ENCODE measurements around the gene DHDDS. TPM values are rescaled to one million over a fixed set of nuclear protein-coding genes. Genes with fewer than 3 reads are reported as not detected.

The DHDDS gene
- total and polyA plus RNA-seq, 2 of the 13 experiments (the other 11 are each of a cell fraction or from before 2014, with no cell fraction given): 18.9 to 28.3 TPM

DNA sequence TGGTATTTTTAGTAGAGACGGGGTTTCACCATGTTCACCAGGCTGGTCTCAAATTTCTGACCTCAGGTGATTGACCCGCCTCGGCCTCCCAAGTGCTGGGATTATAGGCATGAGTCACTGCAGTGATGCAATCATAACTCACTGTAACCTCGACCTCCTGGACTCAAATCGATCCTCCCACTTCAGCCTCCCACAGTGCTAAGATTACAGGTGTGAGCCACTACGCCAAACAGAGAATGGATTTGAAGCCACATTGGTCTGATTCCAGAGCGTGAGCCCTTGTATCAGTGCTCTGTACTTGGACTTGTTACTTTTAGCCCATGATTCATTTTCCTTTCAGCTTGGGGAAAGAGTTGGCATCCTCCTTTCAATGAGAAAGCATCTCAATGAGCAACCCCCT is 44.7 kb upstream of the DHDDS start (continued):
- TF ChIP-seq, protein P1, sequence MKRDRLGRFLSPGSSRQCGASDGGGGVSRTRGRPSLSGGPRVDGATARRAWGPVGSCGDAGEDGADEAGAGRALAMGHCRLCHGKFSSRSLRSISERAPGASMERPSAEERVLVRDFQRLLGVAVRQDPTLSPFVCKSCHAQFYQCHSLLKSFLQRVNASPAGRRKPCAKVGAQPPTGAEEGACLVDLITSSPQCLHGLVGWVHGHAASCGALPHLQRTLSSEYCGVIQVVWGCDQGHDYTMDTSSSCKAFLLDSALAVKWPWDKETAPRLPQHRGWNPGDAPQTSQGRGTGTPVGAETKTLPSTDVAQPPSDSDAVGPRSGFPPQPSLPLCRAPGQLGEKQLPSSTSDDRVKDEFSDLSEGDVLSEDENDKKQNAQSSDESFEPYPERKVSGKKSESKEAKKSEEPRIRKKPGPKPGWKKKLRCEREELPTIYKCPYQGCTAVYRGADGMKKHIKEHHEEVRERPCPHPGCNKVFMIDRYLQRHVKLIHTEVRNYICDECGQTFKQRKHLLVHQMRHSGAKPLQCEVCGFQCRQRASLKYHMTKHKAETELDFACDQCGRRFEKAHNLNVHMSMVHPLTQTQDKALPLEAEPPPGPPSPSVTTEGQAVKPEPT (CRISPR knock-in tag; IDR thresholded peaks at IDR 0.05; ENCODE audit: low read depth): no peak
- TF ChIP-seq ZNF780A (CRISPR knock-in tag; IDR thresholded peaks at IDR 0.05) (no peak), CBX2 (IDR thresholded peaks at IDR 0.05; ENCODE audit: low read depth, low read length) (no peak), CBX2 (CRISPR knock-in tag; IDR thresholded peaks at IDR 0.05; ENCODE audit: low read depth) (no peak), DR1 (CRISPR knock-in tag; IDR thresholded peaks at IDR 0.05) (no peak; the same call in 1 of the 2 replicates), JUNB (CRISPR knock-in tag; IDR thresholded peaks at IDR 0.05; ENCODE audit: borderline replicate concordance) (peak; percentile 100), ZBTB20 (CRISPR knock-in tag; IDR thresholded peaks at IDR 0.05; ENCODE audit: borderline replicate concordance, low read depth) (peak; percentile 50; the same call in 1 of the 2 replicates), CHCHD3 (CRISPR knock-in tag; IDR thresholded peaks at IDR 0.05) (no peak), ZNF607 (CRISPR knock-in tag; IDR thresholded peaks at IDR 0.05; ENCODE audit: borderline replicate concordance) (no peak), ZNF678 (CRISPR knock-in tag; IDR thresholded peaks at IDR 0.05) (no peak), HHEX (CRISPR knock-in tag; IDR thresholded peaks at IDR 0.05) (peak; percentile 82), PRMT3 (CRISPR knock-in tag; IDR thresholded peaks at IDR 0.05; ENCODE audit: borderline replicate concordance, low read depth) (no peak), ZNF549 (CRISPR knock-in tag; IDR thresholded peaks at IDR 0.05) (no peak), ZNF570 (CRISPR knock-in tag; IDR thresholded peaks at IDR 0.05; ENCODE audit: borderline replicate concordance) (no peak), ZFY (CRISPR knock-in tag; IDR thresholded peaks at IDR 0.05) (peak; percentile 21; the same call in 1 of the 2 replicates), RFX1 (IDR thresholded peaks at IDR 0.05) (no peak), NFE2L1 (CRISPR knock-in tag; IDR thresholded peaks at IDR 0.05; ENCODE audit: borderline replicate concordance) (no peak), MIXL1 (CRISPR knock-in tag; IDR thresholded peaks at IDR 0.05) (peak; percentile 92), JUN (CRISPR knock-in tag; IDR thresholded peaks at IDR 0.05) (peak; percentile 97), ZFP36L1 (CRISPR knock-in tag; IDR thresholded peaks at IDR 0.05) (no peak; the same call in 1 of the 2 replicates), ZNF451 (CRISPR knock-in tag; IDR thresholded peaks at IDR 0.05) (no peak), NFYC (CRISPR knock-in tag; IDR thresholded peaks at IDR 0.05) (peak; percentile 61), SALL2 (CRISPR knock-in tag; IDR thresholded peaks at IDR 0.05) (no peak; the same call in 1 of the 2 replicates), ZNF3 (CRISPR knock-in tag; IDR thresholded peaks at IDR 0.05) (0 out of 2 replicates have a peak, but pooled peaks have one; percentile 49), ZNF234 (CRISPR knock-in tag; conservative IDR thresholded peaks at IDR 0.05) (no peak), MAF1 (CRISPR knock-in tag; IDR thresholded peaks at IDR 0.05; ENCODE audit: borderline replicate concordance) (no peak), RXRA (CRISPR knock-in tag; IDR thresholded peaks at IDR 0.05) (peak; percentile 94), ZIK1 (CRISPR knock-in tag; IDR thresholded peaks at IDR 0.05; ENCODE audit: borderline replicate concordance, low read depth) (no peak), RAD21 (CRISPR knock-in tag; IDR thresholded peaks at IDR 0.05) (no peak)
- TF ChIP-seq, protein P2, sequence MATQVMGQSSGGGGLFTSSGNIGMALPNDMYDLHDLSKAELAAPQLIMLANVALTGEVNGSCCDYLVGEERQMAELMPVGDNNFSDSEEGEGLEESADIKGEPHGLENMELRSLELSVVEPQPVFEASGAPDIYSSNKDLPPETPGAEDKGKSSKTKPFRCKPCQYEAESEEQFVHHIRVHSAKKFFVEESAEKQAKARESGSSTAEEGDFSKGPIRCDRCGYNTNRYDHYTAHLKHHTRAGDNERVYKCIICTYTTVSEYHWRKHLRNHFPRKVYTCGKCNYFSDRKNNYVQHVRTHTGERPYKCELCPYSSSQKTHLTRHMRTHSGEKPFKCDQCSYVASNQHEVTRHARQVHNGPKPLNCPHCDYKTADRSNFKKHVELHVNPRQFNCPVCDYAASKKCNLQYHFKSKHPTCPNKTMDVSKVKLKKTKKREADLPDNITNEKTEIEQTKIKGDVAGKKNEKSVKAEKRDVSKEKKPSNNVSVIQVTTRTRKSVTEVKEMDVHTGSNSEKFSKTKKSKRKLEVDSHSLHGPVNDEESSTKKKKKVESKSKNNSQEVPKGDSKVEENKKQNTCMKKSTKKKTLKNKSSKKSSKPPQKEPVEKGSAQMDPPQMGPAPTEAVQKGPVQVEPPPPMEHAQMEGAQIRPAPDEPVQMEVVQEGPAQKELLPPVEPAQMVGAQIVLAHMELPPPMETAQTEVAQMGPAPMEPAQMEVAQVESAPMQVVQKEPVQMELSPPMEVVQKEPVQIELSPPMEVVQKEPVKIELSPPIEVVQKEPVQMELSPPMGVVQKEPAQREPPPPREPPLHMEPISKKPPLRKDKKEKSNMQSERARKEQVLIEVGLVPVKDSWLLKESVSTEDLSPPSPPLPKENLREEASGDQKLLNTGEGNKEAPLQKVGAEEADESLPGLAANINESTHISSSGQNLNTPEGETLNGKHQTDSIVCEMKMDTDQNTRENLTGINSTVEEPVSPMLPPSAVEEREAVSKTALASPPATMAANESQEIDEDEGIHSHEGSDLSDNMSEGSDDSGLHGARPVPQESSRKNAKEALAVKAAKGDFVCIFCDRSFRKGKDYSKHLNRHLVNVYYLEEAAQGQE (IDR thresholded peaks at IDR 0.05; ENCODE audit: borderline replicate concordance in 1 of 2, low read depth in 1 of 2, low read length in 2 of 2): no peak
